ENCODE measurements around the gene GSK3B. TPM values are rescaled to one million over a fixed set of nuclear protein-coding genes. Genes with fewer than 3 reads are reported as not detected.

Gene GSK3B
- polyA plus RNA-seq, 1 donor (not counting 4 experiments of a cell fraction or from before 2014, with no cell fraction given), result 73.3 TPM

DNA sequence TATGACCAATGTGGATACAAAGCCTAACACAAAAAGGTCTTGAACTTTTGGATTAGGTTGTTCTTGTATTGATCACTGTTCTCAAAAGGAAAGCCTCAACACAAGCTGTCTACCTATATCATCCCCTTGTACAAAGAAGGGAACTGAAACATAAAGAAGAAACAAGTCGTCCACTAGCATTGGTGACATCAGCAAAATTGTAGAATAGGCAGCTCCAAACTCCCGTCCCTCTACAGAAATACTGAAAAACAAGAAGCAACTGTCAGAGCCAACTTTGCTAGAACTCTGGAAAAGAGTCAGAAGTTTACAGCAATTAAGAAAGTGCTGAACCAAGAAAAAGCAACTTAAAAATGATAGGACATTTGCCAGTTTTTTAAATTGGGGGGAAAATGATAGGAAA, 319.8 kb downstream of the GSK3B start:
- Histone ChIP-seq H4K20me1 (ENCODE audit: control insufficient read depth, extremely low read depth, insufficient read depth, low read length) (no peaks in the 10 kb centered on the region), H3K9ac (ENCODE audit: control insufficient read depth, extremely low read depth, insufficient read depth, low read length) (no peak overlapping the region), H3K79me2 (ENCODE audit: control insufficient read depth, insufficient read depth, low read length) (no peaks in the 10 kb centered on the region), H3K4me2 (ENCODE audit: control insufficient read depth, extremely low read depth, insufficient read depth, low read depth, low read length) (no peak overlapping the region), H3K4me3 (ENCODE audit: control insufficient read depth in 2 of 3, extremely low read depth in 1 of 3, insufficient read depth in 2 of 3, low read depth in 1 of 3, low read length in 3 of 3) (no peak overlapping the region), H3K9me3 (ENCODE audit: control insufficient read depth, low read depth, low read length) (no peaks in the 10 kb centered on the region), H3K36me3 (ENCODE audit: control insufficient read depth in 2 of 2, extremely low read depth in 1 of 2, insufficient read depth in 2 of 2, low read length in 2 of 2) (no peaks in the 10 kb centered on the region), H3K27me3 (ENCODE audit: control insufficient read depth, extremely low read depth, insufficient read depth, low read length) (no peaks in the 10 kb centered on the region), H3K4me1 (ENCODE audit: control insufficient read depth, extremely low read depth, insufficient read depth, low read length) (no peaks in the 10 kb centered on the region), H2AFZ (ENCODE audit: control insufficient read depth, low read length) (no peak overlapping the region), H3K27ac (ENCODE audit: control insufficient read depth, insufficient read depth, low read length) (no peak overlapping the region), H3K9me1 (ENCODE audit: control insufficient read depth, extremely low read depth, insufficient read depth, low read length) (no peaks in the 10 kb centered on the region)
- no peak for DNase-seq (ENCODE audit: low read depth, low spot score)
- TF ChIP-seq, protein P1, sequence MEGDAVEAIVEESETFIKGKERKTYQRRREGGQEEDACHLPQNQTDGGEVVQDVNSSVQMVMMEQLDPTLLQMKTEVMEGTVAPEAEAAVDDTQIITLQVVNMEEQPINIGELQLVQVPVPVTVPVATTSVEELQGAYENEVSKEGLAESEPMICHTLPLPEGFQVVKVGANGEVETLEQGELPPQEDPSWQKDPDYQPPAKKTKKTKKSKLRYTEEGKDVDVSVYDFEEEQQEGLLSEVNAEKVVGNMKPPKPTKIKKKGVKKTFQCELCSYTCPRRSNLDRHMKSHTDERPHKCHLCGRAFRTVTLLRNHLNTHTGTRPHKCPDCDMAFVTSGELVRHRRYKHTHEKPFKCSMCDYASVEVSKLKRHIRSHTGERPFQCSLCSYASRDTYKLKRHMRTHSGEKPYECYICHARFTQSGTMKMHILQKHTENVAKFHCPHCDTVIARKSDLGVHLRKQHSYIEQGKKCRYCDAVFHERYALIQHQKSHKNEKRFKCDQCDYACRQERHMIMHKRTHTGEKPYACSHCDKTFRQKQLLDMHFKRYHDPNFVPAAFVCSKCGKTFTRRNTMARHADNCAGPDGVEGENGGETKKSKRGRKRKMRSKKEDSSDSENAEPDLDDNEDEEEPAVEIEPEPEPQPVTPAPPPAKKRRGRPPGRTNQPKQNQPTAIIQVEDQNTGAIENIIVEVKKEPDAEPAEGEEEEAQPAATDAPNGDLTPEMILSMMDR (optimal IDR thresholded peaks at IDR 0.05 in 1 of 3, IDR thresholded peaks at IDR 0.05 in 1 of 3, conservative IDR thresholded peaks at IDR 0.05 in 1 of 3; ENCODE audit: extremely low read depth in 1 of 3, insufficient read depth in 2 of 3, low read length in 3 of 3), result no peak
- no peak for TF ChIP-seq EZH2 (IDR thresholded peaks at IDR 0.05; ENCODE audit: low read length)
- dilution Hi-C loops (cut with MboI; ENCODE audit: extremely low pct_ligation_motif_present, low sequenced_read_pairs), result no loop called here
- no peak for FAIRE-seq

Small RNA genes within 50 kb of the gene (small RNA-seq; reads per million reads assigned to genes)
- gene RN7SL397P (ENCODE audit: insufficient read length in 3 of 3, low read depth in 3 of 3, low replicate concordance in 1 of 3), result 0 to 0.67 (median 0) reads per million in 3 experiments
- gene RN7SL762P (ENCODE audit: insufficient read length in 3 of 3, low read depth in 3 of 3, low replicate concordance in 1 of 3), result 0 reads per million in 3 experiments

Other genes with a start within 250 kb of the GSK3B start
- 0.08 to 0.24 TPM (median 0.17 TPM) in 3 replicates for gene GPR156, start 190.8 kb upstream of the GSK3B start, polyA plus RNA-seq